Neural cell (in vitro differentiated cells): Measurements from ENCODE around the gene MERTK.

ENCODE experiments used
- EP300 ChIP-seq: fragments of 450-650 bp; conservative IDR thresholded peaks from 2 replicates; pipeline ENCODE4 v1.6.1; 2014; ENCODE audit warnings: antibody characterized with exemption, mild to moderate bottlenecking, moderate library complexity; ENCODE audit not compliant: poor library complexity, severe bottlenecking
- POLR2AphosphoS5 ChIP-seq: IDR thresholded peaks from 2 replicates; pipeline ENCODE4 v1.6.1; 2012
- RAD21 ChIP-seq: fragments of 450-650 bp; conservative IDR thresholded peaks from 2 replicates; pipeline ENCODE4 v1.6.1; 2014; ENCODE audit warnings: antibody characterized with exemption, mild to moderate bottlenecking, moderate library complexity
- SMC3 ChIP-seq: fragments of 450-650 bp; conservative IDR thresholded peaks from 2 replicates; pipeline ENCODE4 v1.6.1; 2014; ENCODE audit warnings: antibody characterized with exemption, mild to moderate bottlenecking, moderate library complexity; ENCODE audit not compliant: poor library complexity
- TF ChIP-seq, protein P1 (sequence below): IDR thresholded peaks from 2 replicates; pipeline ENCODE4 v1.6.1; 2012; ENCODE audit warnings: borderline replicate concordance
- TF ChIP-seq, protein P2 (sequence below): fragments of 450-650 bp; IDR thresholded peaks from 2 replicates; pipeline ENCODE4 v1.5.1; 2014; ENCODE audit warnings: antibody characterized with exemption, mild to moderate bottlenecking, moderate library complexity; ENCODE audit not compliant: poor library complexity, severe bottlenecking

DNA sequence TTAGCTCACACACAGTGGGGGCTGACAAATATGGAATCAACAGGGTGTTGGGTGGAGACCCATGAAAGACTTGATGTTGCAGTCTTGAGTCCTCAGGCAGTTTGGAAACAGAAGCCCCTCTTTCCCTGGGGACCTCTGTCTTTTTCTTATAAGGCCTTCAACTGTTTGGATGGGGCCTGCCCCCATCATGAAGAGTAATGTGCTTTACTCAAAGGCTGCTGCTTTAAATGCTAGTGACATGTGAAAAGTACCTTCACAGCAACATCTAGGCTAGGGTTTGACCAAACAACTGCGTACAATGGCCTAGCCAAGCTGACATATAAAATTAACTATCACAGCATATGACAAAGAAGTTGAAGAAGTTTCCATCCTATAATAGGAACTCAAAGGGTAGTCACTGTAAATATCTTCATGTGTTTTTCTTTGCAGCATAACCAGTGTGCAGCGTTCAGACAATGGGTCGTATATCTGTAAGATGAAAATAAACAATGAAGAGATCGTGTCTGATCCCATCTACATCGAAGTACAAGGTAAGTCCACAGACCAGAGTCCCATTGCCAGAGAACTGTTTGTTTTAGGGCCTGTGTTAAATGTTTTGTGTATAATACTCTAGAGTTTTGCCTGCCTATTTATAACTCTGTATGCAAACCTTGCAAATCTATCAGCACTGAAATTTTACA lies 46.3 kb downstream of the MERTK start:
- TF ChIP-seq EP300 (no peak), POLR2AphosphoS5 (no peak), SMC3 (no peak), RAD21 (no peak)
- TF ChIP-seq, protein P1, sequence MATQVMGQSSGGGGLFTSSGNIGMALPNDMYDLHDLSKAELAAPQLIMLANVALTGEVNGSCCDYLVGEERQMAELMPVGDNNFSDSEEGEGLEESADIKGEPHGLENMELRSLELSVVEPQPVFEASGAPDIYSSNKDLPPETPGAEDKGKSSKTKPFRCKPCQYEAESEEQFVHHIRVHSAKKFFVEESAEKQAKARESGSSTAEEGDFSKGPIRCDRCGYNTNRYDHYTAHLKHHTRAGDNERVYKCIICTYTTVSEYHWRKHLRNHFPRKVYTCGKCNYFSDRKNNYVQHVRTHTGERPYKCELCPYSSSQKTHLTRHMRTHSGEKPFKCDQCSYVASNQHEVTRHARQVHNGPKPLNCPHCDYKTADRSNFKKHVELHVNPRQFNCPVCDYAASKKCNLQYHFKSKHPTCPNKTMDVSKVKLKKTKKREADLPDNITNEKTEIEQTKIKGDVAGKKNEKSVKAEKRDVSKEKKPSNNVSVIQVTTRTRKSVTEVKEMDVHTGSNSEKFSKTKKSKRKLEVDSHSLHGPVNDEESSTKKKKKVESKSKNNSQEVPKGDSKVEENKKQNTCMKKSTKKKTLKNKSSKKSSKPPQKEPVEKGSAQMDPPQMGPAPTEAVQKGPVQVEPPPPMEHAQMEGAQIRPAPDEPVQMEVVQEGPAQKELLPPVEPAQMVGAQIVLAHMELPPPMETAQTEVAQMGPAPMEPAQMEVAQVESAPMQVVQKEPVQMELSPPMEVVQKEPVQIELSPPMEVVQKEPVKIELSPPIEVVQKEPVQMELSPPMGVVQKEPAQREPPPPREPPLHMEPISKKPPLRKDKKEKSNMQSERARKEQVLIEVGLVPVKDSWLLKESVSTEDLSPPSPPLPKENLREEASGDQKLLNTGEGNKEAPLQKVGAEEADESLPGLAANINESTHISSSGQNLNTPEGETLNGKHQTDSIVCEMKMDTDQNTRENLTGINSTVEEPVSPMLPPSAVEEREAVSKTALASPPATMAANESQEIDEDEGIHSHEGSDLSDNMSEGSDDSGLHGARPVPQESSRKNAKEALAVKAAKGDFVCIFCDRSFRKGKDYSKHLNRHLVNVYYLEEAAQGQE, result no peak
- TF ChIP-seq, protein P2, sequence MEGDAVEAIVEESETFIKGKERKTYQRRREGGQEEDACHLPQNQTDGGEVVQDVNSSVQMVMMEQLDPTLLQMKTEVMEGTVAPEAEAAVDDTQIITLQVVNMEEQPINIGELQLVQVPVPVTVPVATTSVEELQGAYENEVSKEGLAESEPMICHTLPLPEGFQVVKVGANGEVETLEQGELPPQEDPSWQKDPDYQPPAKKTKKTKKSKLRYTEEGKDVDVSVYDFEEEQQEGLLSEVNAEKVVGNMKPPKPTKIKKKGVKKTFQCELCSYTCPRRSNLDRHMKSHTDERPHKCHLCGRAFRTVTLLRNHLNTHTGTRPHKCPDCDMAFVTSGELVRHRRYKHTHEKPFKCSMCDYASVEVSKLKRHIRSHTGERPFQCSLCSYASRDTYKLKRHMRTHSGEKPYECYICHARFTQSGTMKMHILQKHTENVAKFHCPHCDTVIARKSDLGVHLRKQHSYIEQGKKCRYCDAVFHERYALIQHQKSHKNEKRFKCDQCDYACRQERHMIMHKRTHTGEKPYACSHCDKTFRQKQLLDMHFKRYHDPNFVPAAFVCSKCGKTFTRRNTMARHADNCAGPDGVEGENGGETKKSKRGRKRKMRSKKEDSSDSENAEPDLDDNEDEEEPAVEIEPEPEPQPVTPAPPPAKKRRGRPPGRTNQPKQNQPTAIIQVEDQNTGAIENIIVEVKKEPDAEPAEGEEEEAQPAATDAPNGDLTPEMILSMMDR, result no peak
